NCI-H446 (cell line): Measurements from ENCODE around the gene CLIP1.
A peak's percentile ranks its signal among the peaks of the same experiment; 100 is the strongest.
"Not testable (repeated sequence)": the region's sequence is repeated elsewhere in the genome, so short reads cannot be mapped to it uniquely, and the experiment has no call there.

Source experiments
- DNase-seq, 2 experiments: peaks; one replicate each; lab custom pipeline; 2025; lab: John Stamatoyannopoulos, UW

The CLIP1 gene

DNA sequence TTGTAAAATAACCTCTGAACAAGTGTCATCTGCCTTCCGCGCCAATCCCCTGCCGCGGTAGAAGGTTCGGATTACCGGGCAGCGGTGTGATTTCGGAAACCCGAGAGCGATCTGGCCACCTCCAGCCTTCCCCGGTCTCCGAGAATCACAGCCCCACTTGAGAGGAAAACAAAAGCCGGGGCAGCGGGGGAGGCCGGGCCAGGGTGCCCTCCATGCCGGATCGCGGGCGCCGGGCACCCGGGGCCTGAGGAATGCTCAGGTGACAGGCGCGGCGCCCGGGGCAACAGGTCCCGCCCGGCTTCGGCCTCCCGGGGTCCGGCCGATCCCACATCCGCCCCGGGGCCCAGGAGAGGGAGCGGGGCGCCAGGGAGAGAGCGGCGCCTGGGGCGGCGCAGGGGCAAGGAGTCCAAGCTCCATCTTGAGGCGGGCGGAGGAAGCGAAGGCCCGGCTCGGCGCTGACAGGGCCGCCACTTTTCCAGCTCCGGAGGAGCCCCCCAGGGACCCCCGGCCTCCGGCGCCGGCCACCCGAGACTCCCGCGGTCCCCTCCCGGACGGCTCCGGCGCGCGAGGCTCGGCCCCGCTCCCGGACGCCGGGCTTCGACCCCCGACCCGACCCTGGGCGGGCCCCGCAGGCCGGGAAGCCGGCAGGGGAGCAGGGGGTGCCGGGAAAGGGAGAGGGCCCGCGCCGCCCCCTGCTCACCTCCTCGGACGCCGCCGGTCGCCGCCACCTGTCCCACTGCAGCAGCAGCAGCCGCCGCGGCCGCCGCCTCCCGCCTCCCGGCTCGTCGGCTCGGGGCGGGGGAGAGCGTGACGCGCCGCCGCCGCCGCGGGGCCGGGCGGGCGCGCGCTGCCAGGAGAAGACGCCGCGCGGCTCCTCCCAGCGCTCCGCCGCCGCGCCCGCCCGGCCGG lies at the start of gene CLIP1:
CLIP1 (minus strand) TSS at position 849 of the 909 bp plus-strand sequence. CDS start 42,217 bp downstream, outside the sequence.
- DNase-seq = peak in 1 of 2 experiments; percentile 45

DNA sequence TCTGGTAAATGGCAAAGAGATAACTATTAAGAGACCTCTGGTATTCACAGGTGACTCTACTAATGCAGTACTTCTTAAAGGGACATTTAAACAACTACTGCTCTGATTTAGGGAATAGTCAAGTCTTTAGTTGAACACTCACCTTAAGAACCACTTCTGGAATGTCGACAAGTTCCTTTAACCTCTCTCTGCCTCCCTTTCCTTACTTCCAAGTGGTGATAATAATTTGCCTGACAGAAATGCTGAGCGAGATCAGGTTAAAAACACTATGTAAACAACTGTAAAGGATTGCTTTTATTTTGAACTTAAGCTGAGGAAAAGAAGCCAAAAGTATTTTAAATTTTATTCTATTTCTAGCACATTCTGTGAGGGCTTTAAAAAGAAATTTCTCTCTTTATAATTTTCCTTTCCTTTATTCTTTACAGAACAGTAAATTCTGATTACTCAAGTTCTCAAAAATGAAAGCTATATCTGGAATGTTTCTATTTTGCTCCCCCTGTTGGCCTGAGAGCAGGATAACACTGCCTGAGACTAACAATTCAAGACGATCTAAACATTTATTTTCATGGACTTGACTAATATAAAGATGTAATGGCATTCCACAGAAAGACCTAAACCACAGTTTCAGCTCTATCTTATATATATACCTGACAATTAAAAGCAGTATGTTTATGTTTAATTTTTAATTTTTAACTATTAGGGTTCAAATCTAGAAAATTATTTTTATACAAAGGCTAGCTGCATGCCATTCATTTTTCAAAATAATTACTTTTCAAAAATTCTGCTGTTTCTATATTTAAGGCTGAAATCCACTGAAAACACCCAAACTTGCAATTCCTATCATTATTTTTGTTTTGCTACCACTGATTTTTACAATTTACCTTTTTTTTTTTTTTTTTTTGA lies 49.1 kb upstream of the CLIP1 start:
- peak; percentile 42 to 69 for DNase-seq

DNA sequence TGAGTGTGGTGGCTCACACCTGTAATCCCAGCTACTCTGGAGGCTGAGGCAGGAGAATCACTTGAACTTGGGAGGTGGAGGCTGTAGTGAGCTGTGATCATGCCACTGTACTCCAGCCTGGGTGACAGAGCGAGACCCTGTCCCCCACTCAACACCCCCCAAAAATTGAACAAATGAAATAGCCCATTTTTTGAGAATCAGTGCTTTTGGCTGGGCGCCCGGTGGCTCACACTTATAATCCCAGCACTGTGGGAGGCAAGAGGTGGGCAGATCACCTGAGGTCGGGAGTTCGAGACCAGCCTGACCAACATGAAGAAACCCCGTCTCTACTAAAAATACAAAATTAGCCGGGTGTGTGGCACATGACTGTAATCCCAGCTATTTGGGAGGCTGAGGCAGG lies 48.1 kb upstream of the CLIP1 start:
- DNase-seq = not testable (repeated sequence)

DNA sequence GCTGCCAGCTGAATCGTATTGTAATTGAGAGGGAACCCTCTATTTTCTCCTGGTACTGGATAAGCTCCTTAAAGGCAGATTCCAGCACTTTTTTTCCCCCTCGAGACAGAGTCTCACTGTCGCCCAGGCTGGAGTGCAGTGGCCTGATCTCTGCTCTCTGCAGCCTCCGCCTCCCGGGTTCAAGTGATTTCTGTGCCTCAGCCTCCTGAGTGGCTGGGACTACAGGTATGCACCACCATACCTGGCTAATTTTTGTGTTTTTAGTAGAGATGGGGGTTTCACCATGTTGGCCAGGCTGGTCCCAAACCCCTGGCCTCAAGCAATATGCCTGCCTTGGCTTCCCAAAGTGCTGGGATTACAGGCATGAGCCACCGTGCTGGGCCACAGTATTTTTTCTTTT lies 47.4 kb upstream of the CLIP1 start:
- DNase-seq = not testable (repeated sequence)

DNA sequence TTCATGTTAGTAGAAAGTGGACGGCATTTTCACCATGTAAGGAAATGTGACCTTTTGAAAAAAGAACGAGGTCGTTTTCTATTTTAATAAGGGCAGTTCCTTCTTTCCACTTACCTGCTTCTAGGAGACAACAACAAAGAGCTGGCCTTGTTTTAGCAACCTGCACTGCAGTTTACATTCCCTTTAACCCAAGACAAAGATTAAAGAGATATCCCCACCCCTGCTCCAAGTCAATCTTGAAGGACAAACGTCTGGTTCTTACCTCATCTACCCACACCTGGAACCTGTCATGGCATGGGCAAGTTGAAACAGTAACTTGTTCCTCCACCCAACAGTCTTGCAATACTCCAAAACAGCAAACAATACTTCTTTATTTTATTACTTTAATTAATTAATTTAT lies 45.5 kb upstream of the CLIP1 start:
- DNase-seq = no peak

DNA sequence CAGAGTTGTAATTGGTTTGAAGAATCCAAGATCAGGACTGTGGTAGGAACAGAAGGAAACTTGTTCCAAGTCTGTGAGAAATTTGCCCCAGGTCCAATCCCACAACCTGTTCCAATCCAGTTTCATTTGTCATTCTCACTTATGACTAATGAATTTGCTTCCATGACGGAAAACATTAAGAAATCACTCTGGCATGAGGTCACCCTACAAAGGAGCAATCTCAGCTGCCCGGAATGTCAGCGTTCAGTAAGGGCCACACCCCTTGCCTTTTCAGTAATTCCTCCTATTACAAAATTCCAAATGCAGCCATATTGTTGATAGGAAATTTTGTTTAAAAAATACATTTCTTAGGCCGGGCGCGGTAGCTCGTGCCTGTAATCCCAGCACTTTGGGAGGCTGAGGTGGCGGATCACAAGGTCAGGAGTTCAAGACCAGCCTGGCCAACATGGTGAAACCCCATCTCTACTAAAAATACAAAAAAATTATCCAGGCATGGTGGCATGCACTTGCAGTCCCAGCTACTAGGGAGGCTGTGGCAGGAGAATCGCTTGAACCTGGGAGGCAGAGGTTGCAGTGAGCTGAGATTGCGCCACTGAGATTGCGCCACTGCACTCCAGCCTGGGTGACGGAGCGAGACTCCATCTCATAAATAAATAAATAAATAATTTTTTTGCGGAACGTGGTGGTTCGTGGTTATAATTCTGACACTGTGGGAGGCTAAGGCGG lies 42.0 kb upstream of the CLIP1 start:
- DNase-seq = peak in 1 of 2 experiments; percentile 31

DNA sequence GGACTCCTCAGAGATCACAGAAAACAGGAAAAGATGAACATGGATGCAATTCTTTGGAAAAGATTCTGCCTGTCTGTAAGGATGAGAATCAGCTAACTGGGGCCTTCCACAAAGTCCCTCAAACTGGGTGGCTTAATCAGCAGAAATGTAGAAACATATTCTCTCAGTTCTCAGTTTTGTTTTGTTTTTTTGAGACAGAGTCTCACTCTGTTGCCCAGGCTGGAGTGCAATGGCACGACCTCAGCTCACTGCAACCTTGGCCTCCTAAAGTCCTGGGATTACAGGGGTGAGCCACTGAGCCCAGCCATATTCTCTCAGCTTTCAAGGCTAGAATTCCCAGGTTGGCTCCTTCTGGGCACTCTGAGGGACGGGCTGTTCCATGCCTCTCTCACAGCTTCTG lies 38.2 kb upstream of the CLIP1 start:
- no peak for DNase-seq

DNA sequence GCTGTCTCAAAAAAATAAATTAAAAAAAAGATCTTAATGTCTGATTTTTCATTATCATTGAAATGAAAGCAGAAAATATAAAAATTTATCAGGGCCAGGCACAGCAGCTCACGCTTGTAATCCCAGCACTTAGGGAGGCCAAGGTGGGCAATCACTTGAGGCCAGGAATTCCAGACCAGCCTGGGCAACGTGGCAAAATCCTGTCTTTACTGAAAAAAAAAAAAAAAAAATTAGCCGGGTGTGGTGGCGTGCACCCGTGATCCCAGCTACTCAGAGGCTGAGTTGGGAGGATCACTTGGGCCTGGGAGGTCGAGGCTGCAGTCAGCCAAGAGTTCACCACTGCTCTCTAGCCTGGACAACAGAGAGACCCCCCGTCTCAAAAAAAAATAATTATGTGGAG lies 37.6 kb upstream of the CLIP1 start:
- no peak for DNase-seq

DNA sequence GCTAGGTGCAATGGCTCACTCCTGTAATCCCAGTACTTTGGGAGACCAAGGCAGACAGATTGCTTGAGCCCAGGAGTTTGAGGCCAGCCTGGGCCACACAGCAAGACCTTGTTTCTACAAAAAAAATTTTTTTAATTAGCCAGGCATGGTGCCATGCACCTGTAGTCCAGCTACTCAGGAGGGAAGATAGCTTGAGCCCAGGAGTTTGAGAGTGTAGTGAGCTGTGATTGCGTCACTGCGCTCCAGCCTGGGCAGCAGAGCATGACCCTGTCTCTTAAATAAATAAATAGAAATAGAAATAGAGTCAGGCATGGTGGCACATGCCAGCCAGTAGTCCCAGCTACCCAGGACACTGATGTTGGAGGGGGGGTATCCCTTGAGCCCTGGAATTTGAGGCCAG lies 36.7 kb upstream of the CLIP1 start:
- DNase-seq = no peak

DNA sequence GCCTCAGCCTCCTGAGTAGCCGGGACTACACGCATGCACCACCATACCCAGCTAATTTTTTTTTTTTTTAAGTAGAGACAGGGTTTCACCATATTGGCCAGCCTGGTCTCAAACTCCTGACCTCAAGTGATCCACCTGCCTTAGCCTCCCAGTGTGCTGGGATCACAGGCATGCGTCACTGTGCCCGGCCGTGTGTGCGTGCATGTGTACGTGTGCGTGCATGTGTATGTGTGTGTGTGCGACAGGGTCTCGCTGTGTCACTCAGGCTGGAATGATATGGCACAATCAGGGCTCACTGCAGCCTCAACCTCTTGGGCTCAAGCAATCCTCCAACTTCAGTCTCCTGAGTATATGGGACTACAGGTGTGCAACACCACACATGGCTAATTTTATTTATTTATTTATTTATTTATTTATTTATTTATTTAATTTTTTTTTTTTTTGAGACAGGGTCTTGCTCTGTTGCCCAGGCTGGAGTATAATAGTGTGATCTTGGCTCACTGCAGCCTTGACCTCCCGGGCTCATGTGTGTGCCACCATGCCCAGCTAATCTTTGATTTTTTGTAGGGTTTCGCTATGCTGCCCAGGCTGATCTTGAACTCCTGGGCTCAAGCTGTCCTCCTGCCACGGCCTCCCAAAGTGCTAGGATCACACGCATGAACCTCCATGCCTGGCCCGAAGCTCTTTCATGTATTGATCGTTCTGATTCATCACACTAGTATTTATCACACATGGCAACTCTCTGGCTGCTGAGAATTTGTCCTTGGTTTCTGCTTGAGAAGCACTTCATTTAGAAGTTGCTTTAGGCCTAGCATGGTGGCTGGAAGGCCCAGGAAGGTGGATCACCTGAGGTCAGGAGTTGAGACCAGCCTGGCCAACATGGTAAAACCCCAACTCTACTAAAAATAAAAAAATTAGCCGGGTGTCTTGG lies 35.9 kb upstream of the CLIP1 start:
- DNase-seq = no peak

DNA sequence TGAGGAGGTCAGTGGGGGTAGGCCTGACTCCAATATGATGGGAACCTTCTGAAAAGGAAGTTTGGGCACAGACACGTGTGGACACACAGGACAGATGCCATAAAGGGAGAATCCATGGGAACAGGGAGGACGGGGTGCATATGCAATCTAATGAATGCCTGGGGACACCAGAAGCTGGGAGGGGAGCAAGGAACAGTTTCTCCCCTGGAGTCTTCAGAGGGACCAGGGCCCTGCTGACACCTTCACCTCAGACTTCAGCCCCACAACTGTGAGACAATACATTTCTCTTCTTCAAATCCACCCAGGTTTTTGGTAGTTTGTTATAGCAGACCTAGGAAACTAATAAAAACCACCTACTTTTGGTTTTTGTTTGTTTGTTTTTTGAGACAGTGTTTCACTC lies 35.2 kb upstream of the CLIP1 start:
- no peak for DNase-seq

DNA sequence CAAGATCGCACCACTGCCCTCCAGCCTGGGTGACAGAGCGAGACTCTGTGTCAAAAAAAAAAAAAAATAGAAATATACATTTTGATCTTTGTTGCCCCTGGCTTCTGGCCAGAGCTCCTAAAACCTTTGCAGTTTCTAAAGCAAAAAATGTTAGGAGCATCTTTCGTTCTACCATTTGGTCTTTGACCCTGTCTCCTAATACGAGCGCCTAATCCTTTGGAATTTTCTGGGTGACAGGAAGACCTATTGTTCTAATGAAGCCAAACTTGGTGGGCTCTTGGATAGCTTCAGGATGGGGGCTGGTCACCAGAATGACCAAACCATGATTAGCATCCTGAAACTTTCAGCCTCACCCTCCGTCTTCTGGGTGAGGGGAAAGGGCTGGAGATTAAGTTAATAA lies 32.3 kb upstream of the CLIP1 start:
- no peak for DNase-seq

DNA sequence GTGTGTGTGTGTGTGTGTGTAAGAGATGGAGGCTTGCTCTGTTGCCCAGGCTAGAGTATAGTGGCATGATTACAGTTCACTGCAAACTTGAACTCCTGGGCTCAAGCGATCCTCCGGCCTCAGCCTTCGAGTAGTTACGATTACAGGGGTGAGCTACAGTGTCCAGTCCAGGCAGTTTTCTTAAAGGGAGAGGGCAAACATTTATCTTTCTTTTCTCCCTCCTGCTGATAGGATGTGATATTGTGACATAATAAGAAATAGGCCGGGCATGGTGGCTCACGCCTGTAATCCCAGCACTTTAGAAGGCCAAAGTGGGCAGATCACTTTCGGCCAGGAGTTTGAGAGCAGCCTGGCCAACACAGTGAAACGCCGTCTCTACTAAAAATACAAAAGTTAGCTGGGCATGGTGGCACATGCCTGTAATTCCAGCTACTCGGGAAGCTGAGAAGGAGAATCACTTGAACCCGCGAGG lies 31.8 kb upstream of the CLIP1 start:
- DNase-seq = no peak

DNA sequence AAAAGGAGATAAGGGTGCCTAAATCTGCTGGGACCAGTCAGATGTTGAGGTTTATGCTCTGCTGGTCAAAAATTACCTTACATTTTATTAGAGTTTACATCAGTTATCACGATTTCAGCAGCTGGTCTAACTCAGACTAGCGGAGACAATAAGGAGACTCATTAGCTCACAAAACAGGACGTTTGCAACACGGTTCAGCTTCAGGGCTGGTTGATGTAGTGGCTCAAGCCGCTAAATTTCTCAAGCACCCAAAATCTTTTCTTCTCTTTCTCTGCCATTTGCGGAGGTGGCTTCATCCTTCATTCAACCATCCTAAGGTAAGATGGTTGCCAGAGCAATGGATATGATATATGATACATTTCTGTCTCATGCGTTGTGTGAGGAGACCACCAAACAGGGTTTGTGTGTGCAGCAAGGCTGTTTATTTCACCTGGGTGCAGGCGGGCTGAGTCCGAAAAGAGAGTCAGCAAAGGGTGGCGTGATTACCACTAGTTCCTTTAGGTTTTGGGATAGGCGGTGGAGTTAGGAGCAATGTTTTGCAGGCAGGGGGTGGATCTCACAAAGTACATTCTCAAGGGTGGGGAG lies 30.3 kb upstream of the CLIP1 start:
- no peak for DNase-seq

DNA sequence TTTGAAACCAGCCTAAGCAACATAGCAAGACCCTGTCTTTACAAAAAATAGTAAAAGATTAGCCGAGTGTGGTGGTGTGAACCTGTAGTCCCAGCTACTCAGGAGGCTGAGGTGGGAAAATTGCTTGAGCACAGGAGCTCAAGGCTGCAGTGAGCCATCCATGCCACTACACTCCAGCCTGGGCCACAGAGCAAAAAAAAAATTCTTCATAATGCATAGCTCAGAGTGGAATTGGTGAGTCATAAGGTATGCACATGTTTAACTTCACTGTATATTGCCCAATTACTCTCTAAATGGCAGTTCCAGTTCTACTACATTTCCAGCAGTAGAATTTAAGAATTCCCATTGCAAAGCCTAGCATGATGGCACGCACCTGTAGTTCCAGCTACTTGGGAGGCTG lies 26.8 kb upstream of the CLIP1 start:
- no peak for DNase-seq

DNA sequence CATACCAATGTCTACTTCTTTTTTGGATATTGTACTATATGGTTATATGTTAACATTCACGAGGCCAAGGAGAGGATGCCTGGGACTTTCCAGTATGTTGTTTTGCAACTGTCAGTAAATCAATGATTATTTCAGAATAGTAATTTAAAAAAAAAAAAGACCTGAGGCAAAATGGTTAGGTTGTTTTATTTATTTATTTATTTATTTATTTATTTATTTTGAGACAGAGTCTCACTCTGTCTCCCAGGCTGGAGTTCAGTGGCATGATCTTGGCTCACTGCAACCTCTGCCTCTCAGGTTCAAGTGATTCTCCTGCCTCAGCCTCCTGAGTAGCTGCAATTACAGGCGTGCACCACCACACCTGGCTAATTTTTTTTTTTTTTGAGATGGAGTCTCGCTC lies 25.4 kb upstream of the CLIP1 start:
- DNase-seq = not testable (repeated sequence)

DNA sequence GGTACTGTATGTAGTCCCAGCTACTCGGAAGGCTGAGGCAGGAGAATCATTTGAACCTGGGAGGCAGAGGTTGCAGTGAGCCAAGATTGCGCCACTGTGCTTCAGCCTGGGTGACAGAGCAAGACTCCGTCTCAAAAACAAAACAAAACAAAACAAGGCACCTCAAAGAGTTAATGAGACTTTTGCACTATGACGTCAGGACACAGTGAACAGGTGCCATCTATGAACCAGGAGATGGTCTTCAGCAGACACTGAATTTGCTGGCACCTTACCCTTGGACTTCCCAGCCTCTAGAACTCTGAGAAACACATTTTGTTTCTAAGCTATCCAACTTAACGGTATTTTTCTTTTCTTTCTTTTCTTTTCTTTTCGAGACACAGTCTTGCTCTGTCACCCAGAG lies 23.9 kb upstream of the CLIP1 start:
- DNase-seq = not testable (repeated sequence)

DNA sequence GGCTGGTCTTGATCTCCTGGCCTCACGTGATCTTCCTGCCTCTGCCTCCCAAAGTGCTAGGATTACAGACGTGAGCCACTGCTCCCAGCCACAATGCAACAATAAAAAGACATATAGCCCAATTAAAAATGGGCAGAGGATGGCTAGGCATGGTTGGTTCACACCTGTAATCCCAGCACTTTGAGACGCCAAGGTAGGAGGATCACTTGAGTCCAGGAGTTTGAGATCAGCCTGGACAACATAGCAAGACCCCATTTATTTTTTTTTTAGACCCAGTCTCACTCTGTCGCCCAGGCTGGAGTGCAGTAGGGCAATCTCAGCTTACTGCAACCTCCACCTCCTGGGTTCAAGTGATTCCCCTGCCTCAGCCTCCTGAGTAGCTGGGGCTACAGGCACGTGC lies 21.6 kb upstream of the CLIP1 start:
- not testable (repeated sequence) for DNase-seq

DNA sequence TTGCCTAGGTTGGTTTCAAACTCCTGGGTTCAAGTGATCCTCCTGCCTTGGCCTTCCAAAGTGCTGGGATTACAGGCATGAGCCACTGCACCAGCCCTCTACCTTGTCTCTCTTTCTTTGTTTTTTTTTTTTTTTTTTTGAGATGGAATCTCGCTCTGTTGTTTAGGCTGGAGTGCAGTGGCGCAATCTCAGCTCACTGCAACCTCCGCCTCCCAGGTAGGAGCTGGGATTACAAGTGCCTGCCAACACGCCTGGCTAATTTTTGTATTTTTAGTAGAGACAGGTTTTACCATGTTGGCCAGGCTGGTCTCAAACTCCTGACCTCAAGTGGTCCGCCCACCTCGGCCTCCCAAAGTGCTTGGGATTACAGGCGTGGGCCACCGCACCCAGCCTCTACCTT lies 16.4 kb upstream of the CLIP1 start:
- not testable (repeated sequence) for DNase-seq

DNA sequence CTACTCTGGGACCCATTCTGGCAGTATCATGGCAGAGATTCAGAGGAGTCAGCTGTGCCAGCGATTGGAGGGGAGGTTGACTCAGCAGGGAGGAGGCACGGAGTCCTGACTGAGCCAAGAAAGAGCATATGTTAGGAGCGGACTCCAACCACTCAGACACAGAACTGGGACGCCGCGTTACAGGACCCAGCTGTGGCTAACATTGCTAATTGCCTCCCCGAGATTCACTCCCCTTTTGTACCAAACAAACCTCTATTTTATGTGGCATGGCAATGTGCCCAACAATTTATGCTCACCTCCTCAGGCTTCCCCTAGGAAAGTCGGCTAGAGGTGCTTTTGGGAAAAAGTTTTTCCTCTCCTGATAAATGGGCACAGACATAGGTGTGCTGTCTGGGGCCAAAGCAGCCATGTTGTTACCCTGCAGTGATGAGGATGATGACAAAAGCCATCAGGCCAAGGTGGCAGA lies 15.2 kb upstream of the CLIP1 start:
- DNase-seq = peak; percentile 90 to 94
